Stomach (tissue), 9 donors: ENCODE measurements around the gene RCAN2. TPM values are rescaled to one million over a fixed set of nuclear protein-coding genes. Genes with fewer than 3 reads are reported as not detected.

Source experiments
- DNase-seq, 2 donors: peaks; one replicate each; pipeline versions ENCODE4 v3.0.0 to v3.0.0-alpha.2; 2013 to 2019
- H3K27ac ChIP-seq, 5 donors: fragments of 200-600 bp in 4 of 5; sonication (generic) in 4 of 5; one replicate each; pipeline ENCODE4 v1.5.1; 2013 to 2019; ENCODE audit warnings: mild to moderate bottlenecking in 1 of 5, moderate library complexity in 1 of 5
- H3K27me3 ChIP-seq, 3 donors: fragments of 200-600 bp; sonication (generic); one replicate each; pipeline ENCODE4 v1.5.1; 2017 to 2019; ENCODE audit warnings: mixed run types in 1 of 3
- H3K36me3 ChIP-seq, 4 donors: fragments of 200-600 bp; sonication (generic); 1 replicate in 3 of 4; 2 replicates in 1 of 4; pipeline ENCODE4 v1.5.1; 2016 to 2019
- H3K4me1 ChIP-seq, 4 donors: fragments of 200-600 bp; sonication (generic); one replicate each; pipeline ENCODE4 v1.5.1; 2016 to 2019
- H3K4me3 ChIP-seq, 4 donors: fragments of 200-600 bp; sonication (generic) in 3 of 4; one replicate each; pipeline ENCODE4 v1.5.1; 2016 to 2019; ENCODE audit warnings: mild to moderate bottlenecking in 1 of 4
- H3K9me3 ChIP-seq, 4 donors: fragments of 200-600 bp; sonication (generic); one replicate each; pipeline ENCODE4 v1.5.1; 2016 to 2019
- CTCF ChIP-seq, 7 experiments: fragments of 450-650 bp in 4 of 7; fragments of 200-600 bp in 3 of 7; sonication (generic) in 3 of 7; IDR thresholded peaks; one replicate each; pipeline ENCODE4 v1.5.1; 2016 to 2019; ENCODE audit warnings: antibody characterized with exemption in 7 of 7, control low read depth in 2 of 7, mild to moderate bottlenecking in 1 of 7
- EP300 ChIP-seq: sonication (generic); formaldehyde crosslinking; IDR thresholded peaks from one replicate; pipeline ENCODE4 v1.6.1; 2017; ENCODE audit warnings: antibody characterized with exemption
- POLR2A ChIP-seq, 4 donors: fragments of 450-650 bp; IDR thresholded peaks; one replicate each; pipeline ENCODE4 v1.6.1; 2016; ENCODE audit warnings: antibody characterized with exemption in 4 of 4, control low read depth in 2 of 4, mild to moderate bottlenecking in 1 of 4, moderate library complexity in 1 of 4
- POLR2AphosphoS5 ChIP-seq, 3 donors: sonication (generic); formaldehyde crosslinking; IDR thresholded peaks; one replicate each; pipeline ENCODE4 v1.6.1; 2016; ENCODE audit warnings: antibody characterized with exemption in 3 of 3
- WGBS, 5 donors: extraction: QIAGEN DNeasy Blood & Tissue Kit in 3 of 5; methylation state at CpG; one replicate each; pipeline versions ENCODE4 v1.1.5 to v1.1.7; 2013 to 2018; 5-methylcytosine and 5-hydroxymethylcytosine counted together
- intact Hi-C: fragments of 100-400 bp; cut with DNase I; formaldehyde crosslinking; loops from one replicate; pipeline ENCODE4 v1.15.1; 2023; ENCODE audit warnings: low total_unique reads
- polyA plus RNA-seq, 3 donors: library from polyadenylated mRNA; stranded (reverse); fragments of 200-250 nt; gene quantifications; one replicate each; pipeline ENCODE4 v1.2.3, GENCODE V29; 2013
- total RNA-seq, 5 donors: library from RNA; depleted of rRNA; stranded (reverse); fragments of >200 nt; gene quantifications; one replicate each; pipeline versions ENCODE4 v1.1.0 to v1.2.3, GENCODE V29; 2014 to 2016
- donor health status: healthy with polysubstance abuse.
- donor health status: Bipolar disorder and iron deficiency.
- donor health status: healthy.

Gene RCAN2
- total and polyA plus RNA-seq, 8 donors = 7.2 to 69.2 (median 21.4) TPM

- H3K27ac ChIP-seq = peak overlapping the region in 1 of 5 donors; percentile 51
- TF ChIP-seq POLR2AphosphoS5 (IDR thresholded peaks at IDR 0.05) = no peak
- TF ChIP-seq EP300 = no peak
- no peak for TF ChIP-seq POLR2A (IDR thresholded peaks at IDR 0.05)
Measured at GRCh38 chr6:46323966-46324622, 167.2 kb downstream of the RCAN2 start.

GRCh38 chr6:46323312-46323965 lies 167.8 kb downstream of the RCAN2 start:
- H3K9me3 ChIP-seq = no peaks in the 10 kb centered on the region
- H3K36me3 ChIP-seq = no peaks in the 10 kb centered on the region
- TF ChIP-seq POLR2A (IDR thresholded peaks at IDR 0.05) (no peak), CTCF (IDR thresholded peaks at IDR 0.05) (no peak), POLR2AphosphoS5 (IDR thresholded peaks at IDR 0.05) (peak in 2 of 3 donors; percentile 46 to 61)
- intact Hi-C loops = no loop called here
- peak in 1 of 2 donors; percentile 4 for DNase-seq
- peaks cover 0 to 27% (median 12%) of the 10 kb centered on the region in 4 donors for H3K4me1 ChIP-seq
- no peak overlapping the region for H3K4me3 ChIP-seq
- 49 to 63% (median 57%) methylated on average over 4 of the region's 4 CpGs for whole genome bisulfite sequencing, 5 donors
- H3K27ac ChIP-seq = peak overlapping the region in 2 of 5 donors; percentile 2 to 51
- no peaks in the 10 kb centered on the region for H3K27me3 ChIP-seq

More at GRCh38 chr6:46323966-46324622, 167.2 kb downstream of the RCAN2 start:
- no peaks in the 10 kb centered on the region for H3K36me3 ChIP-seq
- WGBS, 5 donors = 81 to 87% (median 82%) methylated on average over 3 of the region's 3 CpGs
- DNase-seq = no peak
- H3K9me3 ChIP-seq = no peaks in the 10 kb centered on the region
- no peak overlapping the region for H3K4me3 ChIP-seq
- intact Hi-C loops = no loop called here
- H3K27me3 ChIP-seq = no peaks in the 10 kb centered on the region
- H3K4me1 ChIP-seq = peaks cover 0 to 29% (median 12%) of the 10 kb centered on the region in 4 donors

GRCh38 chr6:46320505-46320904 lies 170.7 kb downstream of the RCAN2 start:
- Histone ChIP-seq H3K27me3 (no peaks in the 10 kb centered on the region), H3K27ac (peak overlapping the region in 1 of 5 donors; percentile 25), H3K4me1 (peaks cover 0 to 16% (median 5%) of the 10 kb centered on the region in 4 donors), H3K36me3 (no peaks in the 10 kb centered on the region), H3K9me3 (no peaks in the 10 kb centered on the region), H3K4me3 (no peak overlapping the region)
- no peak for DNase-seq
- 62 to 87% (median 65%) methylated on average over 2 of the region's 2 CpGs for WGBS, 5 donors
- intact Hi-C loops = no loop called here
- no peak for TF ChIP-seq POLR2A (IDR thresholded peaks at IDR 0.05)
- no peak for TF ChIP-seq EP300

- 44 to 82% (median 71%) methylated on average over 1 of the region's 1 CpG for WGBS, 5 donors
- no peak for DNase-seq
Measured at GRCh38 chr6:46315589-46315988, 175.7 kb downstream of the RCAN2 start.

More at GRCh38 chr6:46315589-46315988, 175.7 kb downstream of the RCAN2 start:
- no peaks in the 10 kb centered on the region for H3K27me3 ChIP-seq
- intact Hi-C loops = no loop called here
- H3K36me3 ChIP-seq = no peaks in the 10 kb centered on the region
- H3K4me3 ChIP-seq = no peak overlapping the region
- H3K9me3 ChIP-seq = no peaks in the 10 kb centered on the region
- no peak overlapping the region for H3K27ac ChIP-seq
- no peaks in the 10 kb centered on the region for H3K4me1 ChIP-seq
- TF ChIP-seq POLR2A (IDR thresholded peaks at IDR 0.05) (no peak), EP300 (no peak), CTCF (IDR thresholded peaks at IDR 0.05) (no peak), POLR2AphosphoS5 (IDR thresholded peaks at IDR 0.05) (no peak)
